Endothelial cell of umbilical vein (primary cell): ENCODE results near the gene MBL2. TPM values are rescaled to one million over a fixed set of nuclear protein-coding genes. Genes with fewer than 3 reads are reported as not detected.

ENCODE experiments used
- BruUV-seq: library from RNA; stranded (reverse); fragments of 400-500 nt; replicated peaks from 2 replicates; lab custom pipeline; 2021; lab: Mats Ljungman, UMichigan
- CTCF ChIA-PET: fragments of 300-600, 350-600 bp; sonication (Branson Sonifier 250); formaldehyde crosslinking; loops from one replicate; lab custom pipeline; 2021; ENCODE audit warnings: antibody characterized with exemption, inconsistent platforms; lab: Charles Lee
- POLR2A ChIA-PET: fragments of 300-600, 350-600 bp; sonication (Branson Sonifier 250); formaldehyde crosslinking; loops from one replicate; lab custom pipeline; 2021; ENCODE audit warnings: antibody characterized with exemption, inconsistent platforms; lab: Charles Lee
- DNase-seq: peaks from one replicate; pipeline ENCODE4 v3.0.0-alpha.2; 2011; ENCODE audit warnings: low read depth, low spot score
- FAIRE-seq: peaks from 2 replicates; lab custom pipeline; 2011; peaks lifted over from hg19 to GRCh38; lab: Jason Lieb, UNC
- H2AFZ ChIP-seq: 2 replicates; pipeline ENCODE4 v1.6.0; 2012; ENCODE audit warnings: low read depth, low read length, control low read depth, inconsistent platforms
- H3K27ac ChIP-seq: 2 replicates; pipeline ENCODE4 v1.5.1; 2011; ENCODE audit warnings: low read depth, mild to moderate bottlenecking, control low read depth, low read length, moderate library complexity; ENCODE audit not compliant: insufficient read depth
- H3K27me3 ChIP-seq, 2 experiments: 2 replicates each; pipeline versions ENCODE4 v1.6.0 to v1.6.1; 2011; ENCODE audit warnings: low read length in 2 of 2, mixed read lengths in 1 of 2; ENCODE audit not compliant: control insufficient read depth in 2 of 2, insufficient read depth in 2 of 2
- H3K36me3 ChIP-seq, 2 experiments: 2 replicates in 1 of 2; 3 replicates in 1 of 2; pipeline ENCODE4 v1.5.1; 2011; ENCODE audit warnings: low read length in 2 of 2, mild to moderate bottlenecking in 1 of 2, moderate library complexity in 1 of 2; ENCODE audit not compliant: control insufficient read depth in 2 of 2, insufficient read depth in 2 of 2; ENCODE audit errors: extremely low read depth in 1 of 2
- H3K4me1 ChIP-seq: 3 replicates; pipeline ENCODE4 v1.5.1; 2011; ENCODE audit warnings: mild to moderate bottlenecking, low read length; ENCODE audit not compliant: control insufficient read depth, insufficient read depth; ENCODE audit errors: extremely low read depth
- H3K4me2 ChIP-seq: 2 replicates; pipeline ENCODE4 v1.6.1; 2011; ENCODE audit warnings: low read length, control low read depth, mixed read lengths; ENCODE audit not compliant: insufficient read depth
- H3K4me3 ChIP-seq, 3 experiments: fragments of 200-600 bp in 1 of 3; sonication (generic), shearing (Covaris generic) in 1 of 3; replicated peaks in 1 of 3; 2 replicates each; pipeline ENCODE4 v1.5.1; 2011 to 2016; ENCODE audit warnings: control low read depth in 3 of 3, low read length in 3 of 3, mild to moderate bottlenecking in 2 of 3, inconsistent platforms in 1 of 3, low read depth in 1 of 3, moderate library complexity in 1 of 3; ENCODE audit not compliant: insufficient read depth in 1 of 3
- H3K79me2 ChIP-seq: 2 replicates; pipeline ENCODE4 v1.6.0; 2012; ENCODE audit warnings: low read length, inconsistent platforms; ENCODE audit not compliant: control insufficient read depth, insufficient read depth
- H3K9ac ChIP-seq: replicated peaks from 2 replicates; pipeline ENCODE3; 2011; ENCODE audit warnings: low read length, control low read depth; ENCODE audit not compliant: insufficient read depth; ENCODE audit errors: extremely low read depth
- H3K9me1 ChIP-seq: replicated peaks from 3 replicates; pipeline ENCODE4 v1.6.0; 2011; ENCODE audit warnings: mild to moderate bottlenecking, low read length; ENCODE audit not compliant: control insufficient read depth, insufficient read depth; ENCODE audit errors: extremely low read depth
- H3K9me3 ChIP-seq: replicated peaks from 2 replicates; pipeline ENCODE4 v1.5.1; 2012; ENCODE audit warnings: low read length, inconsistent platforms; ENCODE audit not compliant: control insufficient read depth, insufficient read depth
- H4K20me1 ChIP-seq: replicated peaks from 2 replicates; pipeline ENCODE3; 2011; ENCODE audit warnings: mild to moderate bottlenecking, low read length; ENCODE audit not compliant: control insufficient read depth, insufficient read depth; ENCODE audit errors: extremely low read depth
- EZH2 ChIP-seq: IDR thresholded peaks from 2 replicates; pipeline ENCODE4 v1.6.1; 2012; ENCODE audit warnings: borderline replicate concordance, low read depth, mild to moderate bottlenecking, moderate library complexity, low read length, inconsistent platforms; ENCODE audit not compliant: severe bottlenecking
- FOS ChIP-seq: IDR thresholded peaks from 2 replicates; pipeline ENCODE4 v1.6.1; 2011; ENCODE audit warnings: mild to moderate bottlenecking, low read length, moderate library complexity, borderline replicate concordance; ENCODE audit not compliant: insufficient read depth
- GATA2 ChIP-seq: IDR thresholded peaks from 2 replicates; pipeline ENCODE4 v1.7.0; 2011; ENCODE audit warnings: low read depth, mild to moderate bottlenecking, moderate library complexity, mixed read lengths, low read length; ENCODE audit not compliant: insufficient read length, insufficient read depth
- JUN ChIP-seq: IDR thresholded peaks from 2 replicates; pipeline ENCODE4 v1.6.1; 2011; ENCODE audit warnings: borderline replicate concordance, low read depth; ENCODE audit not compliant: insufficient read length, insufficient read depth
- MYC ChIP-seq: IDR thresholded peaks from one replicate; pipeline ENCODE4 v1.6.1; 2011; ENCODE audit warnings: mild to moderate bottlenecking, low read depth, low read length
- POLR2A ChIP-seq: IDR thresholded peaks from 2 replicates; pipeline ENCODE4 v1.6.1; 2012; ENCODE audit warnings: low read depth, mild to moderate bottlenecking, control low read depth, low read length
- POLR2AphosphoS5 ChIP-seq: IDR thresholded peaks from 2 replicates; pipeline ENCODE4 v1.6.1; 2012; ENCODE audit warnings: low read depth, mild to moderate bottlenecking, control low read depth, low read length, moderate library complexity; ENCODE audit not compliant: insufficient read depth
- dilution Hi-C: fragments of 300-500 bp; cut with MboI; formaldehyde crosslinking; loops from one replicate; pipeline ENCODE4 v1.15.0; 2019; ENCODE audit warnings: low sequenced_read_pairs; ENCODE audit not compliant: extremely low pct_ligation_motif_present
- intact Hi-C: fragments of 100-400 bp; cut with micrococcal nuclease; formaldehyde crosslinking; loops from one replicate; pipeline ENCODE4 v1.10.0; 2022
- polyA plus RNA-seq, 4 experiments: library from polyadenylated mRNA; depleted of rRNA in 3 of 4; stranded (reverse) in 3 of 4; unstranded in 1 of 4; fragments of >200 nt; gene quantifications; 2 replicates each; pipeline versions ENCODE4 v1.2.1 to v1.2.3, GENCODE V29; 2011 to 2012; ENCODE audit warnings: missing spikeins in 1 of 4
- total RNA-seq: library from RNA; stranded (reverse); gene quantifications from 2 replicates; pipeline ENCODE4 v1.2.3, GENCODE V29; 2021
- TF ChIP-seq, protein P1 (sequence below), 2 donors: IDR thresholded peaks; 1 replicate in 1 of 2; 2 replicates in 1 of 2; pipeline ENCODE4 v1.5.1; 2011; ENCODE audit warnings: low read length in 2 of 2, mild to moderate bottlenecking in 2 of 2, moderate library complexity in 2 of 2, control low read depth in 1 of 2, inconsistent platforms in 1 of 2, low read depth in 1 of 2; ENCODE audit not compliant: insufficient read depth in 1 of 2; ENCODE audit errors: extremely low read depth in 1 of 2
- TF ChIP-seq, protein P2 (sequence below): IDR thresholded peaks from 2 replicates; pipeline ENCODE4 v1.6.1; 2011; ENCODE audit not compliant: insufficient read depth, insufficient read length

Gene MBL2
- total and polyA plus RNA-seq, 2 donors (not counting 3 experiments of a cell fraction or from before 2014, with no cell fraction given): not detected

- Histone ChIP-seq H3K9ac (no peak overlapping the region), H3K4me3 (no peak overlapping the region), H3K27me3 (peaks cover 9 to 11% of the 10 kb centered on the region in 2 experiments), H3K4me2 (no peak overlapping the region), H3K36me3 (no peaks in the 10 kb centered on the region), H3K9me3 (no peaks in the 10 kb centered on the region), H3K9me1 (no peaks in the 10 kb centered on the region), H3K27ac (no peak overlapping the region), H4K20me1 (no peaks in the 10 kb centered on the region), H2AFZ (no peak overlapping the region), H3K4me1 (no peaks in the 10 kb centered on the region), H3K79me2 (no peaks in the 10 kb centered on the region)
- TF ChIP-seq, protein P1, sequence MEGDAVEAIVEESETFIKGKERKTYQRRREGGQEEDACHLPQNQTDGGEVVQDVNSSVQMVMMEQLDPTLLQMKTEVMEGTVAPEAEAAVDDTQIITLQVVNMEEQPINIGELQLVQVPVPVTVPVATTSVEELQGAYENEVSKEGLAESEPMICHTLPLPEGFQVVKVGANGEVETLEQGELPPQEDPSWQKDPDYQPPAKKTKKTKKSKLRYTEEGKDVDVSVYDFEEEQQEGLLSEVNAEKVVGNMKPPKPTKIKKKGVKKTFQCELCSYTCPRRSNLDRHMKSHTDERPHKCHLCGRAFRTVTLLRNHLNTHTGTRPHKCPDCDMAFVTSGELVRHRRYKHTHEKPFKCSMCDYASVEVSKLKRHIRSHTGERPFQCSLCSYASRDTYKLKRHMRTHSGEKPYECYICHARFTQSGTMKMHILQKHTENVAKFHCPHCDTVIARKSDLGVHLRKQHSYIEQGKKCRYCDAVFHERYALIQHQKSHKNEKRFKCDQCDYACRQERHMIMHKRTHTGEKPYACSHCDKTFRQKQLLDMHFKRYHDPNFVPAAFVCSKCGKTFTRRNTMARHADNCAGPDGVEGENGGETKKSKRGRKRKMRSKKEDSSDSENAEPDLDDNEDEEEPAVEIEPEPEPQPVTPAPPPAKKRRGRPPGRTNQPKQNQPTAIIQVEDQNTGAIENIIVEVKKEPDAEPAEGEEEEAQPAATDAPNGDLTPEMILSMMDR (IDR thresholded peaks at IDR 0.05; ENCODE audit: extremely low read depth in 1 of 2, insufficient read depth in 1 of 2, low read depth in 1 of 2, low read length in 2 of 2): no peak
- no peak for TF ChIP-seq FOS
- TF ChIP-seq, protein P2, sequence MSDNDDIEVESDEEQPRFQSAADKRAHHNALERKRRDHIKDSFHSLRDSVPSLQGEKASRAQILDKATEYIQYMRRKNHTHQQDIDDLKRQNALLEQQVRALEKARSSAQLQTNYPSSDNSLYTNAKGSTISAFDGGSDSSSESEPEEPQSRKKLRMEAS: no peak
- TF ChIP-seq GATA2: no peak
- TF ChIP-seq JUN: no peak
- TF ChIP-seq POLR2AphosphoS5: no peak
- no peak for TF ChIP-seq EZH2
- TF ChIP-seq MYC: no peak
- no peak for TF ChIP-seq POLR2A
- dilution Hi-C loops: no loop called here
- BruUV-seq: no TSS peak
- intact Hi-C loops: no loop called here
- FAIRE-seq (no peak), DNase-seq (no peak)
- ChIA-PET CTCF (no interaction called here), POLR2A (no interaction called here)
Observed at GRCh38 chr10:52752801-52753445, 19.7 kb downstream of the MBL2 start.
